HT1080 (cell line): ENCODE measurements around the gene PCGF2. TPM values are rescaled to one million over a fixed set of nuclear protein-coding genes. Genes with fewer than 3 reads are reported as not detected.
A peak's percentile ranks its signal among the peaks of the same experiment; 100 is the strongest.
"Not testable (repeated sequence)": the region's sequence is repeated elsewhere in the genome, so short reads cannot be mapped to it uniquely, and the experiment has no call there.

Source experiments
- DNase-seq: peaks from one replicate; pipeline ENCODE4 v3.0.0-alpha.2; 2015; ENCODE audit warnings: low read depth
- polyA plus RNA-seq, 2 experiments: library from polyadenylated mRNA; depleted of rRNA; stranded (reverse); fragments of >200 nt; gene quantifications; 2 replicates each; pipeline ENCODE4 v1.2.3, GENCODE V29; 2015
- total RNA-seq: library from RNA; depleted of rRNA; stranded (reverse); fragments of >200 nt; shearing (Covaris generic); gene quantifications from 2 replicates; pipeline ENCODE4 v1.2.3, GENCODE V29; 2014; rRNA removed

Gene PCGF2
- total RNA-seq: 10.1 and 14.3 TPM in 2 replicates
- 30.9 and 36.3 TPM in 2 replicates for polyA plus RNA-seq (2015; cell fraction: cytosol; rRNA removed)
- polyA plus RNA-seq (2015; cell fraction: nucleus; rRNA removed): 23.0 and 24.4 TPM in 2 replicates

- DNase-seq: peak; percentile 85
These were observed at the start of gene PCGF2 for GRCh38 chr17:38748149-38748891. PCGF2 (minus strand) TSS chr17:38748336; CDS start chr17:38740402, 7,934 bp downstream.

- DNase-seq: no peak
These were observed 49.7 kb upstream of the PCGF2 start for GRCh38 chr17:38797828-38798227.

- DNase-seq: no peak
These were observed 49.0 kb upstream of the PCGF2 start for GRCh38 chr17:38797158-38797490.

- no peak for DNase-seq
These were observed 48.5 kb upstream of the PCGF2 start for GRCh38 chr17:38796451-38797157.

GRCh38 chr17:38794221-38794620 lies 46.1 kb upstream of the PCGF2 start:
- no peak for DNase-seq

- no peak for DNase-seq
These were observed 43.0 kb upstream of the PCGF2 start for GRCh38 chr17:38791162-38791561.

GRCh38 chr17:38790148-38790707 lies 42.1 kb upstream of the PCGF2 start:
- DNase-seq: not testable (repeated sequence)

GRCh38 chr17:38789185-38789584 lies 41.0 kb upstream of the PCGF2 start:
- no peak for DNase-seq

- DNase-seq: not testable (repeated sequence)
These were observed 39.9 kb upstream of the PCGF2 start for GRCh38 chr17:38787999-38788398.

GRCh38 chr17:38786372-38786771 lies 38.2 kb upstream of the PCGF2 start:
- DNase-seq: no peak

GRCh38 chr17:38783227-38783626 lies 35.1 kb upstream of the PCGF2 start:
- DNase-seq: no peak

GRCh38 chr17:38779965-38780752 lies 32.0 kb upstream of the PCGF2 start:
- DNase-seq: no peak

- DNase-seq: no peak
These were observed 29.6 kb upstream of the PCGF2 start for GRCh38 chr17:38777641-38778250.

GRCh38 chr17:38773258-38773657 lies 25.1 kb upstream of the PCGF2 start:
- no peak for DNase-seq

GRCh38 chr17:38768417-38768816 lies 20.3 kb upstream of the PCGF2 start:
- DNase-seq: no peak

- no peak for DNase-seq
These were observed 18.2 kb upstream of the PCGF2 start for GRCh38 chr17:38766341-38766740.

- DNase-seq: no peak
These were observed 14.1 kb upstream of the PCGF2 start for GRCh38 chr17:38762231-38762630.

GRCh38 chr17:38761612-38762011 lies 13.5 kb upstream of the PCGF2 start:
- peak; percentile 37 for DNase-seq

- no peak for DNase-seq
These were observed 5.0 kb upstream of the PCGF2 start for GRCh38 chr17:38753071-38753506.

GRCh38 chr17:38752308-38753070 lies 4.4 kb upstream of the PCGF2 start, which contains the start of gene PSMB3:
PSMB3 (plus strand) TSS chr17:38752741; CDS start chr17:38752827, 86 bp downstream.
- peak; percentile 99 for DNase-seq
